SU-DHL-6 (cell line): ENCODE results near the gene GRB14.

Experiments used
- H2AFZ ChIP-seq: fragments of 200-600 bp; sonication (generic); 2 replicates; pipeline ENCODE4 v1.6.1; 2014; ENCODE audit warnings: low read depth, mild to moderate bottlenecking, moderate library complexity, mixed read lengths, antibody characterized with exemption, low read length; ENCODE audit not compliant: severe bottlenecking
- H3F3A ChIP-seq: fragments of 200-600 bp; shearing (Covaris generic); 2 replicates; pipeline ENCODE4 v1.6.0; 2016; ENCODE audit warnings: antibody characterized with exemption, mild to moderate bottlenecking; ENCODE audit not compliant: insufficient read depth
- H3K27ac ChIP-seq: fragments of 200-600 bp; sonication (generic); 2 replicates; pipeline ENCODE4 v1.5.1; 2016; ENCODE audit warnings: low read depth, mild to moderate bottlenecking, low read length, moderate library complexity, mixed read lengths
- H3K27me3 ChIP-seq: fragments of 200-600 bp; sonication (generic), shearing (Covaris generic); 2 replicates; pipeline ENCODE4 v1.6.0; 2014; ENCODE audit warnings: mild to moderate bottlenecking, low read length
- H3K36me3 ChIP-seq: fragments of 200-600 bp; sonication (generic); 2 replicates; pipeline ENCODE4 v1.6.1; 2014; ENCODE audit warnings: mild to moderate bottlenecking, low read length, mixed read lengths
- H3K4me2 ChIP-seq: fragments of 300-600, 200-600 bp; shearing (Covaris generic), sonication (generic); 2 replicates; pipeline ENCODE4 v1.6.0; 2014; ENCODE audit warnings: low read length, low read depth, mild to moderate bottlenecking; ENCODE audit not compliant: poor library complexity, severe bottlenecking
- H3K4me3 ChIP-seq: fragments of 200-600 bp; sonication (generic); 2 replicates; pipeline ENCODE4 v1.5.1; 2014; ENCODE audit warnings: antibody characterized with exemption, low read length, mild to moderate bottlenecking, mixed read lengths; ENCODE audit not compliant: insufficient read depth, poor library complexity, severe bottlenecking
- H3K79me2 ChIP-seq: fragments of 200-600 bp; sonication (generic); 2 replicates; pipeline ENCODE4 v1.6.1; 2014; ENCODE audit warnings: mild to moderate bottlenecking, low read length, moderate library complexity; ENCODE audit not compliant: insufficient read depth
- H3K9ac ChIP-seq: fragments of 200-600 bp; sonication (generic); 2 replicates; pipeline ENCODE4 v1.7.0; 2014; ENCODE audit warnings: mild to moderate bottlenecking, low read length
- H3K9me2 ChIP-seq: fragments of 200-600 bp; sonication (generic); replicated peaks from 2 replicates; pipeline ENCODE4 v1.6.1; 2014; ENCODE audit warnings: low read length; ENCODE audit not compliant: insufficient read depth
- H3K9me3 ChIP-seq: fragments of 200-600 bp; sonication (generic); 2 replicates; pipeline ENCODE4 v1.6.1; 2014; ENCODE audit warnings: low read length, mixed read lengths; ENCODE audit not compliant: insufficient read depth
- H4K20me1 ChIP-seq: fragments of 200-600 bp; sonication (generic); 2 replicates; pipeline ENCODE4 v1.6.1; 2014; ENCODE audit warnings: low read depth, mild to moderate bottlenecking, antibody characterized with exemption, low read length, moderate library complexity, mixed read lengths
- EZH2phosphoT487 ChIP-seq: fragments of 200-600 bp; sonication (generic), shearing (Covaris generic); conservative IDR thresholded peaks from 2 replicates; pipeline ENCODE4 v1.6.1; 2018; ENCODE audit warnings: mild to moderate bottlenecking, antibody characterized with exemption, low read length, moderate library complexity, mixed read lengths
- TF ChIP-seq, protein P1 (sequence below): fragments of 200-600 bp; sonication (generic); IDR thresholded peaks from one replicate; pipeline ENCODE4 v1.5.1; 2017; ENCODE audit warnings: antibody characterized with exemption, mild to moderate bottlenecking, low read length, moderate library complexity; ENCODE audit not compliant: insufficient read depth, poor library complexity, severe bottlenecking

Gene GRB14

DNA sequence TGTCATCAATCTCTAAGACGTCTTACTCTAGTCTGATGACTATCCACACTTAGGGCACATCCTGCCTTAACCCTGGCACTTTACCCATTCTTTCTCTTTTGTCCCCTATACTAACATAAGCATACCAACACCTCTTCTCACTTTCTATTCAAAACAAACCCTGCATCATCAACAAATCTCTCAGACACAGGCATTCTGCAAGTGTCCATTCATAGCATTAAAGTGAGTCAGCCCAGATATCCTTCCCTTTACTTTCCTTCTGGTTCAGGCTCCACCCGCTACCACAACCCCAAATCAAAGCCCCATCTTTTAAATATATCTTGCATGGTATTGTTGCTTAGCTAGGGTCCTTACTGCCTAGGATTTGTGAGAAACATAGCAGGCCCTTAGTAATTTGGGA is 3.8 kb downstream of the GRB14 start:
- no peak overlapping the region for H3K4me3 ChIP-seq
- no peaks in the 10 kb centered on the region for H3K36me3 ChIP-seq
- TF ChIP-seq, protein P1, sequence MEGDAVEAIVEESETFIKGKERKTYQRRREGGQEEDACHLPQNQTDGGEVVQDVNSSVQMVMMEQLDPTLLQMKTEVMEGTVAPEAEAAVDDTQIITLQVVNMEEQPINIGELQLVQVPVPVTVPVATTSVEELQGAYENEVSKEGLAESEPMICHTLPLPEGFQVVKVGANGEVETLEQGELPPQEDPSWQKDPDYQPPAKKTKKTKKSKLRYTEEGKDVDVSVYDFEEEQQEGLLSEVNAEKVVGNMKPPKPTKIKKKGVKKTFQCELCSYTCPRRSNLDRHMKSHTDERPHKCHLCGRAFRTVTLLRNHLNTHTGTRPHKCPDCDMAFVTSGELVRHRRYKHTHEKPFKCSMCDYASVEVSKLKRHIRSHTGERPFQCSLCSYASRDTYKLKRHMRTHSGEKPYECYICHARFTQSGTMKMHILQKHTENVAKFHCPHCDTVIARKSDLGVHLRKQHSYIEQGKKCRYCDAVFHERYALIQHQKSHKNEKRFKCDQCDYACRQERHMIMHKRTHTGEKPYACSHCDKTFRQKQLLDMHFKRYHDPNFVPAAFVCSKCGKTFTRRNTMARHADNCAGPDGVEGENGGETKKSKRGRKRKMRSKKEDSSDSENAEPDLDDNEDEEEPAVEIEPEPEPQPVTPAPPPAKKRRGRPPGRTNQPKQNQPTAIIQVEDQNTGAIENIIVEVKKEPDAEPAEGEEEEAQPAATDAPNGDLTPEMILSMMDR, result no peak
- no peak for TF ChIP-seq EZH2phosphoT487
- no peaks in the 10 kb centered on the region for H3K79me2 ChIP-seq
- no peak overlapping the region for H3K4me2 ChIP-seq
- H3K9me3 ChIP-seq, result no peaks in the 10 kb centered on the region
- no peaks in the 10 kb centered on the region for H4K20me1 ChIP-seq
- H3K27me3 ChIP-seq, result no peaks in the 10 kb centered on the region
- no peaks in the 10 kb centered on the region for H3F3A ChIP-seq
- H3K9ac ChIP-seq, result no peak overlapping the region
- no peak overlapping the region for H2AFZ ChIP-seq
- no peaks in the 10 kb centered on the region for H3K9me2 ChIP-seq
- no peak overlapping the region for H3K27ac ChIP-seq

- H4K20me1 ChIP-seq, result no peaks in the 10 kb centered on the region
- TF ChIP-seq, protein P1, result no peak
- TF ChIP-seq EZH2phosphoT487, result no peak
- no peaks in the 10 kb centered on the region for H3K79me2 ChIP-seq
- H3K9ac ChIP-seq, result no peak overlapping the region
- H3K27ac ChIP-seq, result no peak overlapping the region
- H2AFZ ChIP-seq, result no peak overlapping the region
- H3K4me3 ChIP-seq, result no peak overlapping the region
- no peaks in the 10 kb centered on the region for H3F3A ChIP-seq
- no peaks in the 10 kb centered on the region for H3K9me2 ChIP-seq
- no peaks in the 10 kb centered on the region for H3K9me3 ChIP-seq
- no peaks in the 10 kb centered on the region for H3K27me3 ChIP-seq
- H3K4me2 ChIP-seq, result no peak overlapping the region
- H3K36me3 ChIP-seq, result no peaks in the 10 kb centered on the region
Observed at GRCh38 chr2:164613321-164613982, 7.8 kb downstream of the GRB14 start.

DNA sequence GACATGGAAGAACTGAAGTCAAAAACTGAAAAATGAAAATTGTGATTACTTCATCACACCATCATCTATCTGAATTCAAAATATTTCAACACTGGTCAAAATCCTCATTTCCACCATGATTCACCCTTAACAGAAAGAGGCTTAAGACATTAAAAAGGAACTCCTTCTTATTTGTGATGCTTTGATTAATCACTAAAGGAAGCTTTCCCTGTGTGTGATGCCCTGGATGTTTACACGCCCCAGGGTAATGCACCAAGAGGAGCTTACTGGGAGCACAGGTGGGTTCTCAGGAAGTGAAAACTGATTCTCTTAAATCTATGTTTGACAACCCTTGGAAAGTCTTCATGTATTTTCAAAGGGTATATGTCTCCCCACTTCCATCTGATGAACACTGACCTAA is 11.5 kb downstream of the GRB14 start:
- no peaks in the 10 kb centered on the region for H3K79me2 ChIP-seq
- H3K9me3 ChIP-seq, result no peaks in the 10 kb centered on the region
- no peaks in the 10 kb centered on the region for H3K27me3 ChIP-seq
- no peaks in the 10 kb centered on the region for H4K20me1 ChIP-seq
- no peak overlapping the region for H3K4me2 ChIP-seq
- no peak overlapping the region for H3K27ac ChIP-seq
- no peak for TF ChIP-seq EZH2phosphoT487
- TF ChIP-seq, protein P1, result no peak
- no peaks in the 10 kb centered on the region for H3K36me3 ChIP-seq
- H3F3A ChIP-seq, result no peaks in the 10 kb centered on the region
- H3K4me3 ChIP-seq, result no peak overlapping the region
- no peak overlapping the region for H2AFZ ChIP-seq
- no peaks in the 10 kb centered on the region for H3K9me2 ChIP-seq
- no peak overlapping the region for H3K9ac ChIP-seq
